ENCODE measurements around the gene CLEC20A.

- no peak for TF ChIP-seq REST (IDR thresholded peaks at IDR 0.05; ENCODE audit: insufficient read depth in 1 of 2, low read depth in 2 of 2, low read length in 2 of 2)
- TF ChIP-seq TAF1 (IDR thresholded peaks at IDR 0.05; ENCODE audit: borderline replicate concordance, insufficient read depth, low read length), result no peak
- no peak for TF ChIP-seq POLR2AphosphoS5 (IDR thresholded peaks at IDR 0.05; ENCODE audit: low read depth, low read length)
- TF ChIP-seq SIN3A (IDR thresholded peaks at IDR 0.05; ENCODE audit: borderline replicate concordance, insufficient read depth, low read length), result no peak
Measured at GRCh38 chr1:178516110-178516509, 19.3 kb upstream of the CLEC20A start.

All from PFSK-1 (cell line).